SK-N-SH (cell line): ENCODE measurements around the gene HSD3B7. TPM values are rescaled to one million over a fixed set of nuclear protein-coding genes. Genes with fewer than 3 reads are reported as not detected.

Experiments used
- CTCF ChIA-PET: fragments of 300-600, 350-600 bp; formaldehyde crosslinking; extraction: SDS; loops from one replicate; lab custom pipeline; 2021; lab: Yijun Ruan, JAX
- POLR2A ChIA-PET: fragments of 350-600 bp; sonication (Branson Sonifier 250); formaldehyde crosslinking; extraction: SDS; loops from one replicate; lab custom pipeline; 2020; ENCODE audit warnings: antibody characterized with exemption, inconsistent platforms; lab: Yijun Ruan, JAX
- DNase-seq: peaks from one replicate; pipeline ENCODE4 v3.0.0; 2012
- H2AFZ ChIP-seq: fragments of 200-600 bp; sonication (generic); 2 replicates; pipeline ENCODE4 v1.8.1; 2016; ENCODE audit warnings: antibody characterized with exemption, mild to moderate bottlenecking, low read depth
- H3F3A ChIP-seq: fragments of 200-600 bp; sonication (generic); replicated peaks from 2 replicates; pipeline ENCODE3; 2016; ENCODE audit warnings: antibody characterized with exemption, mild to moderate bottlenecking; ENCODE audit not compliant: insufficient read depth
- H3K27ac ChIP-seq, 2 experiments: fragments of 200-500 bp in 1 of 2; fragments of 200-600 bp in 1 of 2; sonication (Bioruptor generic) in 1 of 2; sonication (generic), shearing (Covaris generic) in 1 of 2; 2 replicates each; pipeline versions ENCODE4 v1.5.1 to v1.6.1; 2014 to 2016; ENCODE audit warnings: low read depth in 2 of 2, inconsistent platforms in 1 of 2, low read length in 1 of 2, mild to moderate bottlenecking in 1 of 2, mixed read lengths in 1 of 2
- H3K27me3 ChIP-seq: fragments of 200-600 bp; sonication (generic), shearing (Covaris generic); 2 replicates; pipeline ENCODE4 v1.6.1; 2016; ENCODE audit warnings: mixed run types; ENCODE audit not compliant: insufficient read depth
- H3K36me3 ChIP-seq, 2 experiments: fragments of 200-500 bp in 1 of 2; fragments of 200-600 bp in 1 of 2; sonication (Bioruptor generic) in 1 of 2; sonication (generic) in 1 of 2; replicated peaks in 1 of 2; 2 replicates each; pipeline versions ENCODE3 to v1.5.1; 2014 to 2016; ENCODE audit warnings: low read length in 1 of 2, mild to moderate bottlenecking in 1 of 2; ENCODE audit not compliant: insufficient read depth in 2 of 2, control insufficient read depth in 1 of 2
- H3K4me1 ChIP-seq, 2 experiments: fragments of 200-500 bp in 1 of 2; fragments of 200-600 bp in 1 of 2; sonication (Bioruptor generic) in 1 of 2; sonication (generic), shearing (Covaris generic) in 1 of 2; 2 replicates each; pipeline versions ENCODE4 v1.5.1 to v1.6.1; 2014 to 2016; ENCODE audit warnings: low read depth in 1 of 2, low read length in 1 of 2, mixed run types in 1 of 2; ENCODE audit not compliant: insufficient read depth in 2 of 2, control insufficient read depth in 1 of 2
- H3K4me2 ChIP-seq: fragments of 200-600 bp; sonication (generic), shearing (Covaris generic); 2 replicates; pipeline ENCODE4 v1.6.1; 2017; ENCODE audit warnings: mixed run types
- H3K4me3 ChIP-seq, 2 experiments: fragments of 200-500 bp in 1 of 2; fragments of 200-600 bp in 1 of 2; sonication (Bioruptor generic) in 1 of 2; sonication (generic), shearing (Covaris generic) in 1 of 2; 2 replicates each; pipeline versions ENCODE4 v1.5.1 to v1.8.1; 2014 to 2016; ENCODE audit warnings: low read depth in 2 of 2, inconsistent platforms in 1 of 2, low read length in 1 of 2, mild to moderate bottlenecking in 1 of 2, mixed read lengths in 1 of 2, moderate library complexity in 1 of 2
- H3K79me2 ChIP-seq: fragments of 200-600 bp; sonication (generic); 2 replicates; pipeline ENCODE4 v1.8.1; 2017; ENCODE audit warnings: mild to moderate bottlenecking; ENCODE audit not compliant: insufficient read depth
- H3K9ac ChIP-seq: fragments of 200-600 bp; sonication (generic); 2 replicates; pipeline ENCODE4 v1.6.1; 2017; ENCODE audit warnings: mixed run types
- H3K9me2 ChIP-seq: fragments of 200-600 bp; sonication (generic); 2 replicates; pipeline ENCODE4 v1.6.1; 2017; ENCODE audit warnings: mixed run types
- H3K9me3 ChIP-seq: fragments of 200-600 bp; sonication (generic); 2 replicates; pipeline ENCODE4 v1.6.1; 2017; ENCODE audit warnings: mixed run types, mild to moderate bottlenecking, moderate library complexity
- H4K20me1 ChIP-seq: fragments of 200-600 bp; sonication (generic); 2 replicates; pipeline ENCODE4 v1.6.1; 2017; ENCODE audit warnings: mild to moderate bottlenecking, mixed run types; ENCODE audit not compliant: insufficient read depth
- CHD2 ChIP-seq: fragments of 150-350 bp; IDR thresholded peaks from 2 replicates; pipeline ENCODE4 v1.6.1; 2018; ENCODE audit warnings: low read length; ENCODE audit not compliant: partially characterized antibody
- ELF1 ChIP-seq: IDR thresholded peaks from 2 replicates; pipeline ENCODE4 v1.4.0; 2012
- EZH2phosphoT487 ChIP-seq: fragments of 200-600 bp; sonication (generic); IDR thresholded peaks from 2 replicates; pipeline ENCODE4 v1.6.1; 2017; ENCODE audit warnings: low read depth, mixed run types, mild to moderate bottlenecking, antibody characterized with exemption, moderate library complexity, borderline replicate concordance
- FOSL2 ChIP-seq: IDR thresholded peaks from 2 replicates; pipeline ENCODE4 v1.4.0; 2012; ENCODE audit warnings: low read depth, mild to moderate bottlenecking, moderate library complexity, borderline replicate concordance
- IRF3 ChIP-seq: fragments of 150-350 bp; IDR thresholded peaks from 2 replicates; pipeline ENCODE4 v1.6.1; 2016; ENCODE audit warnings: mild to moderate bottlenecking, low read depth, low read length
- JUND ChIP-seq: IDR thresholded peaks from 2 replicates; pipeline ENCODE4 v1.4.0; 2012
- MAX ChIP-seq: IDR thresholded peaks from 2 replicates; pipeline ENCODE4 v1.4.0; 2012; ENCODE audit warnings: low read depth
- MEF2A ChIP-seq: IDR thresholded peaks from 2 replicates; pipeline ENCODE4 v1.4.0; 2012; ENCODE audit warnings: low read depth, borderline replicate concordance
- MXI1 ChIP-seq: IDR thresholded peaks from 2 replicates; pipeline ENCODE4 v1.6.1; 2012; ENCODE audit warnings: mild to moderate bottlenecking, low read depth, low read length, improper control_type of control experiment
- NRF1 ChIP-seq: IDR thresholded peaks from 2 replicates; pipeline ENCODE4 v1.6.1; 2012; ENCODE audit warnings: low read depth, mild to moderate bottlenecking, low read length
- PBX3 ChIP-seq: IDR thresholded peaks from 2 replicates; pipeline ENCODE4; 2012
- POLR2AphosphoS5 ChIP-seq: IDR thresholded peaks from 2 replicates; pipeline ENCODE4 v1.6.1; 2012; ENCODE audit warnings: low read depth, low read length
- RAD21 ChIP-seq: IDR thresholded peaks from 2 replicates; pipeline ENCODE4 v1.6.1; 2012; ENCODE audit warnings: mild to moderate bottlenecking, low read length
- SIN3A ChIP-seq: IDR thresholded peaks from 2 replicates; pipeline ENCODE4 v1.6.1; 2012; ENCODE audit warnings: low read depth, mild to moderate bottlenecking, low read length, moderate library complexity, borderline replicate concordance
- TCF12 ChIP-seq: IDR thresholded peaks from 2 replicates; pipeline ENCODE4 v1.4.0; 2012
- USF1 ChIP-seq: IDR thresholded peaks from 2 replicates; pipeline ENCODE4 v1.4.0; 2012; ENCODE audit warnings: low read depth, borderline replicate concordance
- USF2 ChIP-seq: fragments of 150-350 bp; IDR thresholded peaks from 2 replicates; pipeline ENCODE4 v1.6.1; 2017; ENCODE audit warnings: antibody characterized with exemption, low read length, low read depth, borderline replicate concordance
- ZBTB33 ChIP-seq: IDR thresholded peaks from 2 replicates; pipeline ENCODE4 v1.4.0; 2012; ENCODE audit warnings: low read depth, borderline replicate concordance
- WGBS: methylation state at CpG from one replicate; pipeline ENCODE4 v1.1.6; 2017; ENCODE audit warnings: low lambda C conversion rate; 5-methylcytosine and 5-hydroxymethylcytosine counted together
- polyA plus RNA-seq, 3 experiments: library from polyadenylated mRNA; depleted of rRNA; stranded (reverse); fragments of >200 nt; gene quantifications; 2 replicates each; pipeline ENCODE4 v1.2.3, GENCODE V29; 2012

The HSD3B7 gene
- polyA plus RNA-seq, 1 of the 3 experiments (the other 2 are of a cell fraction): 12.2 TPM

- peak; percentile 47; the same call in 1 of the 2 replicates for TF ChIP-seq TCF12
- TF ChIP-seq USF2: no peak
- 0 out of 2 replicates have a peak, but pooled peaks have one; percentile 28 for TF ChIP-seq MAX
- no peak; the same call in 1 of the 2 replicates for TF ChIP-seq USF1
- 0 out of 2 replicates have a peak, but pooled peaks have one; percentile 42 for TF ChIP-seq ELF1
- peak; percentile 91 for TF ChIP-seq POLR2AphosphoS5
- TF ChIP-seq IRF3: no peak
- no peak for TF ChIP-seq EZH2phosphoT487
- TF ChIP-seq JUND: no peak
Observed at GRCh38 chr16:30949650-30950515, 35.1 kb upstream of the HSD3B7 start (continued).

- ChIA-PET POLR2A (interaction anchor here (0.6 to 1.0 kb wide), 2 partner anchors 123 to 145 kb away, joined by 3 read pairs; partner anchors contain the start of gene ZNF668), CTCF (interaction anchor here (0.9 to 6.4 kb wide), 5 partner anchors 9 to 192 kb away, joined by 3 to 45 read pairs (median 6); no protein-coding TSS in a partner anchor)
- Histone ChIP-seq H3K27me3 (no peaks in the 10 kb centered on the region), H3K4me1 (peaks cover 0 to 29% of the 10 kb centered on the region in 2 experiments; a peak in 1 of 4 replicates), H3K4me3 (peak overlapping the region; percentile 80 to 93), H3K79me2 (peaks cover 12% of the 10 kb centered on the region), H3K9me3 (no peaks in the 10 kb centered on the region), H3F3A (peaks cover 55% of the 10 kb centered on the region), H3K4me2 (peak overlapping the region; percentile 97), H3K36me3 (peaks cover 0 to 7% of the 10 kb centered on the region in 2 experiments), H3K9me2 (no peaks in the 10 kb centered on the region), H3K9ac (no peak overlapping the region), H2AFZ (no peak overlapping the region), H3K27ac (peak overlapping the region in 1 of 2 experiments; percentile 91; a peak in 3 of 4 replicates), H4K20me1 (no peaks in the 10 kb centered on the region)
- DNase-seq: no peak
- WGBS: 83% methylated on average over 8 of the region's 8 CpGs
- TF ChIP-seq TCF12 (no peak), RAD21 (no peak), MXI1 (no peak), CHD2 (no peak), MEF2A (no peak), ZBTB33 (no peak), SIN3A (no peak), USF1 (no peak), FOSL2 (no peak), PBX3 (no peak), NRF1 (no peak), MAX (no peak)
Observed at GRCh38 chr16:30950516-30951065, 34.4 kb upstream of the HSD3B7 start.
